NCI-H1048 (cell line): ENCODE results near the gene CPNE4.
"Not testable (repeated sequence)": the region's sequence is repeated elsewhere in the genome, so short reads cannot be mapped to it uniquely, and the experiment has no call there.

Source experiments
- DNase-seq: peaks from one replicate; lab custom pipeline; 2025; lab: John Stamatoyannopoulos, UW

CPNE4 gene

DNA sequence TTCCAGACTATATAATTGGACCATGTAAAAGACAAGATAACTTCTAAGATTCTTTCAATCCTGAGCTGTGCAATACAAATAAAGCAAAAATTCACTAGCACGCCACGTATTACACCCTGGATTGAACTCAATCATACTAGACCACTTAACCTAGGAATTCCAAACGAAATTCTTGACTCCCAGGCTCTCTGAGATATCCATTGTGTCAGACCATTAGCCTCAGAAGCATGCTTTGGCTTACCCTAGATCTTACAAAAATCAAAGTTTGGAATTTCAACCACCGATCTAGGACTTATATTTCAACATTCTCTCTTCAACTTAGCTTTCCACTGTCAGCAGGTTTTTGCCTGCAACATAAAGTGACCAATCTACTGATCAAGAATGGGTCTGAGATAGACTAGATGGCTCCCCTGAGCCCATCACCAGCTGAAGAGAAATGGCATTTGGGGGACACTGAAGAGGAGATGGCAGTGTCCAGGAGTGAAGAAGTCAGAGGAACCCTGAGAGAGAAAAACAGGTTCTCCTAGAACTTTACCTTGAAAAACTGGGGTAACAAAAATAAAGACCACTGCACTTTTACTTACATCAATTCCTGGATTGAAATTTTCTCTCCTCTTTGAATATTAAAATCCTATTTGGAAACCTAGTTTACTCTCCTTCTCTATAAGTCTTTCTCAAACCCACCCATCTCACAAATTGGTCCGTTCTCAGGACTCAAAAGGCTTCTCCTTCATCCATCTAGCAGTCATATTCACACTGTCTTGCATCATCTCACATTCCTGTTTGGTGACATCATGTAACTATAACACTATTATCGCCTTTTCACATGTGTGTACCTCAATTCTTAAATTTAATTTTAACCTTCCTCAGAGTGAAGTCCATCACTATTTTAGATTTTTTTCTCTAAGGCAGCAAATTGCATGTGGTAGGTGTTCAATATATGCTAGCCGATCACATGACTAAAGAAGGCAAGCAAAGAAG, 18.5 kb downstream of the CPNE4 start:
- DNase-seq, result no peak

DNA sequence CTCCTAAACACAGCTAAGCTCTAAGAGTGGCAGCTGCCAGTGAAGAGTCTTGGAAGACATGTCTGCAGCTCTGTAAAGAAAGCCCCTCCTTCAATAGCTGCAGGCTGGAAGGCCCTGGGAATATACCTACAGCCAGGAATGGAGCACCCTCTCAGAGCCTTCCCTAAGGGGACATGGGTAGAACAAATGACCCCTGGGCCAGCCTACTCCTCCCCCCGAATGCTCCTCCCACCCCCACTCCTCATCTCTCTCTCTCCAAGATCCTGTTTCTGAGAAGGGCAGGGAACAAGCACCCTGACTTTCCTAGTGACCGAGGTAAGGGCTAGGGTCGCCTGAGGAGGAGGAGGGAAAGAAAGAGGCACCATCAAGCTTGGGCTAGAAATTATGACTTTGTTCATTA, 20.7 kb downstream of the CPNE4 start:
- DNase-seq, result no peak

- no peak for DNase-seq
These were observed 25.6 kb downstream of the CPNE4 start for GRCh38 chr3:132009241-132009640.

- no peak for DNase-seq
These were observed 26.0 kb downstream of the CPNE4 start for GRCh38 chr3:132008837-132009236.

DNA sequence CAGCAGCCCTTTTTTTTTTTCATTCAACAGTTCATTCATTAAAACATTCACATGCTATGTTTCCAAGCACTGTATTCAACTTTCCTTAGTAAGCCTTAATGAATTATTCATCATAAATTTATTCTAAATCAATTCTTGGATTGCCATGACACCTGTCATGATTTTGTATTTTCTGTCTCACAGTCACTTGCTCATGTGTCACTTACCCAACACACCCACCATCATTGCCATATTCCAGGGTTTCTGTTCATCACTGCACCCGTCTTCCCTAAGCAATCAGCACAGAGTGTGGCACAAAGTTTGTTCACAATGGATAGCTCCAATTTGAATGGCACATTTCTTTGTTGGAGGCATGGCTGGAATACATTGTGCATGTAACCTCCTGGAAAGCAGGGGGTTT, 27.2 kb downstream of the CPNE4 start:
- DNase-seq, result no peak

DNA sequence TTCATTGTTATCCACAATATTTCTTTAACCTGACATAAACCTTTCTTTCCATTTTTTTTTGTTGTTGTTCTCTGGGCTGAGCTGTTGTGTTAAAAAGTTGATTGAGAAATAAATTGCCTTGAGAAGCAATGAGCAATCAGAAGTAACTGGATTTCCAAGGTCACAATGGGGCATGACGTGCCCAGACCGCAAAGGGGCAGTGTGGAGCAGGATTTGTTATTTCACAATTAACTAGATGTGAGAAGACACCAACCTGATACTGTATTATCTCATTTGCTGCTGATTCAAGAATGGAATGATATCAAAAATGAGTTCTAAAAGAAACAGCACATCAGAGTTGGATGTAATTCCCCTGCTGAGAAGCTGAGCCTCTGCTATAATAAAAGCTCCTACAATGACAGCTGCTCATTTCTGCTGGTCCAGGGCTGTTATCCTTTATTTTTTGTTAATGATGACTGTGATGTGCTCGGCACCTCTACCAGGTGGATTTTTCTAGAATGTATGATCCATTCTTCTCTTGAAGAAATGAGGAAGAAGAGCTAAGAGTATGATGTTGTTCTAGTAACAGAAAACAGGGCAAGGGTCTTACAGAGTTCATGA, 28.1 kb downstream of the CPNE4 start:
- no peak for DNase-seq

GRCh38 chr3:132004571-132004970, 30.2 kb downstream of the CPNE4 start:
- no peak for DNase-seq

DNA sequence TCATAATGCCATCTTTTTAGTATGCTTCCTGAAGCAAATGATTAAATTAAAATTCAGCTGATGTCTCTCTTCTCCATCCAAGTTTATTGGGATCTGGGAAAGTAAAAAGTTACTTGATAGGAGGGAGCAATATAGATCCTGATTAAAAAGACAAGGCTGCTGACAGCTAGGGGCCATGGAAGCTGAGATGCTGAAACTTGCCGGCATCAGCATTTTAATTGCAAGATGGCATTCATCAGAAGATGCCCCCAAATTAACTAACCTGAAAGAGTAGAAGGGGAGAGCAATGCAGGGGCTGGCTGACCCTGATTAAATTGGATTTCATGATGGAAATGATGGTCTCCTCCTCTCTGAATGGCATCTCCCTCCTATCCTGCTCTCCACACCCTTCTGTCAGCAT, 31.1 kb downstream of the CPNE4 start:
- no peak for DNase-seq

DNA sequence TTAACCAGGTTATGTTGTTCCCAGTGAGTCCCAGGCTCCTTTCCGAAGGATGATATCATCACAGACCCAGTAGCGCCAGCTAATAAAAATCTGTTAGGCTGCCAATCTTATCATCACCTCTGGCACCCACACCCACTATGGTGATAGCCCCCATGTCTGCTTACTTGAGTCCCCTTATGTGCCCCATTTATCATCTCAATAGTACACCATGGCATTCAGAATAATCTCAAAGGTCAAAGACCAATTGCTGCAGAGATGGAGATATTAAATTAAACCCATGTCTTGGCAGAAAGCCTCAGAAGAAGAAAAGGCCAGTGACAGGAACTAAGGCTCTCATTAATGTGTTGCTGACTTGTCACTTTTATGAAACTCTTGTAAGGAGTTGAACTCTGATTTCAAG, 32.8 kb downstream of the CPNE4 start:
- no peak for DNase-seq

- DNase-seq, result no peak
These were observed 33.8 kb downstream of the CPNE4 start for GRCh38 chr3:132001036-132001435.

- no peak for DNase-seq
These were observed 36.8 kb downstream of the CPNE4 start for GRCh38 chr3:131998027-131998426.

GRCh38 chr3:131995891-131996290, 38.9 kb downstream of the CPNE4 start:
- DNase-seq, result no peak

- DNase-seq, result no peak
These were observed 45.5 kb downstream of the CPNE4 start for GRCh38 chr3:131989318-131989717.

DNA sequence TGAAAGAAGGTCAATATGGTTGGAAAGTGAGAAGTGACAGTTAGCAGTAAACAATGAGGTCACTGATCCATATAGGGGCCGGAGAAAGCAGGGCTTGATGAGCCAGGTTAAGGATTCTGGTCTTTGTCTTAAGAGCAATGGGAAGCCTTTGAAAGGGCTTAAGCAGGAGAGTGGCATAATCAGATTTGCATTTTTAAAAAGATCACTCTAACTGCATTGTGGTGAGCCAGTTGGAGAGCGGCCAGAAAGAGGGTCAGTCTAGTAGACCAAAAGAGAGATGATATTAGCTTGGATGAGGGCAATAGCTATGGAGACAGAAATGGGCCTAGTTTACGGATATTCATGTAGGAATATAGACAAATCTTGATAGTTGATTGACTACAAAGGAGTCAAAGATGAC, 46.6 kb downstream of the CPNE4 start:
- no peak for DNase-seq

DNA sequence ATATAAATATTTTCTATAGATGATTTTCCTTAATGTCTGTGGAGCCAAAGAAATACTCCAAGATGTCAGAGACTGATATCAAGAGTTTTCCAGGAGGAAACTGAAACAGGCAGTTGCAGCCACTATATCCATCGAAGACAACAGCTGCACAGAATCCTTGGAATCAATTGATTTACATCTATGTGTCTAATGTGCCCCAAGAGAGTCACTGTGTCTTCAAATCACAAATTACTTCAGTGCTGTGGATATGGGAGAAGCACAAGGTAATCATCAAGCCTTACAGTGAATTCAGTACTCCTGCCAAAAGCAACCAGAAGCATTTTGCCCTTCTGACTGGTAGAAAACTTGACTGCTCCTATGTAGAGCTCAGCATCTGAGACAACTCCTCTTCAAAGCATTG, 51.1 kb downstream of the CPNE4 start:
- no peak for DNase-seq

DNA sequence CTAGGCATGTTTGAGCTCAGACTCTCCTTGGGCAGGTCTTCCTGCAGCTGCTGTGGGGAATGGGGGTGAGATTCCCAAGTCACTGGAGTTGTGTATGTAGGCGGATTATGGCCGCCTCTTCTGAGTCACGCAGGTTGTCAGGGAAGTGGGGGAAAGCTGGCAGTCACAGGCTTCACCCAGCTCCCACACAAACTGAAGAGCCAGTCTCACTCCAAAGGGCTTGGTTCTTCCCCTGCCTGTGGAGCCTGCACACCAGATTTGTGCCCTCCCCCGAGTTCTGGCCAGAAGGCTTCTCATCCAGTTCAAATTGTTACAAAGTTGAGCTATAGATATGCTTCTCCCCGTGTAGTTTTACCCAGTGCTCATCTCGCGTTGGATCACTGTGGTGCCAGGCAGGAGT, 53.5 kb downstream of the CPNE4 start:
- no peak for DNase-seq

DNA sequence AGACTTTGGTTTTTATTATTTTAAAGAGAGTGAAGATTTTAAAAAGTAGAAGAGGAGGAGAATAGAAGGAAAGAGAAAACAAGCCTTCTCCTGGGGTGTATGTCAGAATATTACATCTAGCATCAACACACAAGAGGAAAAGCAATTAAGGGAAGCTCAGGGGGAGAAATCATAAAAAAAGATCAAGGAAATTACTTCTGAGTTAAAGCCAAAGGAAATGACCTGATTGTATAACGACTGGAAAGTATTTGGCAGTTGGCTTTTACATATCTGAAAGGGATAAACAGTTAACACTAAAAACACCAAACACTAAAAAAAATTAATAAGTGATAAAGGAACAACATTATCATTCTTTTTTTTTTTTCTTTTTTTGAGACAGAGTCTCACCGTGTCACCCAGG, 58.4 kb downstream of the CPNE4 start:
- no peak for DNase-seq

GRCh38 chr3:131975047-131975446, 59.8 kb downstream of the CPNE4 start:
- DNase-seq, result no peak

DNA sequence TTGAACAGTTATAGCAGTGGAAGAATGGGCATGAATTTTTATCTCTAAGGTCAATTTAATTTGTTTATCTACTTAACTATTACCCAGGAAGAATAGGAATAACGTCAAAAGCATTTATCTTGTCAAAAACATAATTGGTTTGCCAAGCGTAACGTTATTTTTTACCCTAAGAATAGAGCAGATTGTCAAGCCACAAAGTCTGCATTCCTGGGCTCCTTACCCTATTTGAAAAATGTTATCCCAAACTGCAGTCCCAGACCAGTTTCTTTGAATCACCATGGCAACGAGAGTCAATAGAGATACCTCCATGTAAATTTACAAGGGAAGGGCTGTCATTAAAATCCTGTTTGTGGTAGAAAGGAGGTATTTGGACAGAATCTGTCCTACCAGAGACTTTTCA, 61.1 kb downstream of the CPNE4 start:
- DNase-seq, result no peak

DNA sequence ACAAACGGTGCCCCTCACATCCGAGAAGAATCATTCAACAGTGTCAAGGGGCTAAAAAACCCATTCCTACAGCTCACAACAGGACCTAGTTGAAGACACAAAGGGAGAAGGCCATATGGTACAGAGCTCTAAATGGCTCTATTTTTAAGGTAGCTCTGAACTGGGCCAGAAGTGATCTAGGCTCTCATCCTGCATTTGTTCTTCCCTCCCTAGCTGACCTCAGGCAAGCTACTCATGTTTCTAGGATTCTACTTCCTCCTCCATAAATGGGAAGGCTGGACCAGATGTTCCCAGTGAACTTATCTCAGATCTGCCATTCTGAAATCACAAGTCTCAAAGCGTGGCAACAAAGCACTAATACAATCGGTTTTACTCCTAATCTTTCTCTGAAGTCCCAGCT, 62.3 kb downstream of the CPNE4 start:
- DNase-seq, result no peak

- no peak for DNase-seq
These were observed 62.7 kb downstream of the CPNE4 start for GRCh38 chr3:131972091-131972490.

DNA sequence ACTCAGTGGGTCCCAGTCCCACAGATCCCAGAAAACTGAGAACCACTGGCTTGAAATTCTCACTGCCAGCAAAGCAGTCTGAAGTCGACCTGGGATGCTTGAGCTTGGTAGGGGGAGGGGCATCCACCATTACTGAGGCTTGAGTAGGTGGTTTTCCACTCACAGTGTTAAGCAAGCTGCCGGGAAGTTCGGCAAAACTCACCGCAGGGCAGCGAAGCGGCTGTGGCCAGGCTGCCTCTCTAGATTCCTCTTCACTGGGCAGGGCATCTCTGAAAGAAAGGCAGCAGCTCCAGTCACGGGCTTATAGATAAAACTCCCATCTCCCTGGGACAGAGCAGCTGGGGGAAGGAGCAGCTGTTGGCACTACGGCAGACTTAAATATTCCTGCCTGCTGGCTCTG, 71.4 kb downstream of the CPNE4 start:
- DNase-seq, result not testable (repeated sequence)

DNA sequence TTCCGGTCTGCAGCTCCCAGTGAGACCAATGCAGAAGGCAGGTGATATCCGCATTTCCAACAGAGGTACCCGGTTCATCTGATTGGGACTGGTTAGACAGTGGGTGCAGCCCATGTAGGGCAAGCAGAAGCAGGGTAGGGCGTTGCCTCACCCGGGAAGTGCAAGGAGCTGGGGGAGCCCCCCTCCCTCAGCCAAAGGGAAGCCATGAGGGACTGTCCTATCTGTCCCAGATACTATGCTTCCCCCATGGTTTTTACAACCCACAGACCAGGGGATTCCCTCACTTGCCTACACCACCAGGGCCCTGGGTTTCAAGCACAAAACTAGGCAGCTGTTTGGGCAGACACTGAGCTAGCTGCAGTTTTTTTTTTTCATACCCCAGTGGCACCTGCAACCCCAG, 71.8 kb downstream of the CPNE4 start:
- no peak for DNase-seq

GRCh38 chr3:131960324-131960723, 74.5 kb downstream of the CPNE4 start:
- no peak for DNase-seq
